Pancreas (tissue), 10 donors: ENCODE measurements around the gene GALNT7. TPM values are rescaled to one million over a fixed set of nuclear protein-coding genes. Genes with fewer than 3 reads are reported as not detected.

Experiments used
- ATAC-seq, 4 donors: fragments of 200-7000 bp; cut with Tn5 transposase; one replicate each; pipeline versions ENCODE4 v1.8.0 to v1.9.1; 2020; ENCODE audit warnings: mild to moderate bottlenecking in 4 of 4, moderate library complexity in 4 of 4
- DNase-seq, 6 donors: peaks; one replicate each; pipeline ENCODE4 v3.0.0-alpha.2; 2020
- FAIRE-seq: peaks from 2 replicates; lab custom pipeline; 2012; peaks lifted over from hg19 to GRCh38; lab: Jason Lieb, UNC
- H3K27ac ChIP-seq, 4 donors: fragments of 200-600 bp; sonication (generic); 1 replicate in 3 of 4; 2 replicates in 1 of 4; pipeline versions ENCODE4 v1.5.0 to v1.8.0; 2020
- H3K27me3 ChIP-seq, 4 donors: fragments of 200-600 bp; one replicate each; pipeline ENCODE4 v1.8.0; 2021
- H3K36me3 ChIP-seq, 3 donors: fragments of 200-600 bp; sonication (generic) in 1 of 3; one replicate each; pipeline versions ENCODE4 v1.5.0 to v1.8.0; 2020 to 2021
- H3K4me1 ChIP-seq, 3 donors: fragments of 200-600 bp; one replicate each; pipeline ENCODE4 v1.8.0; 2021
- H3K4me3 ChIP-seq, 4 donors: fragments of 200-600 bp; sonication (generic) in 2 of 4; one replicate each; pipeline versions ENCODE4 v1.5.0 to v1.8.0; 2020 to 2021
- H3K9me3 ChIP-seq, 4 donors: fragments of 200-600 bp; one replicate each; pipeline ENCODE4 v1.8.0; 2021
- CTCF ChIP-seq, 4 donors: fragments of 200-600 bp; sonication (generic) in 3 of 4; IDR thresholded peaks; one replicate each; pipeline versions ENCODE4 v1.5.0 to v1.8.0; 2021; ENCODE audit warnings: antibody characterized with exemption in 4 of 4
- WGBS, 2 donors: extraction: QIAGEN DNeasy Blood & Tissue Kit; methylation state at CpG; one replicate each; pipeline ENCODE4 v1.1.7; 2013; 5-methylcytosine and 5-hydroxymethylcytosine counted together
- intact Hi-C, 3 donors: fragments of 100-400 bp; cut with DNase I; formaldehyde crosslinking; loops; one replicate each; pipeline versions ENCODE4 v1.11.1 to v1.14.2; 2022
- polyA plus RNA-seq, 2 donors: library from polyadenylated mRNA; stranded (reverse); fragments of 200-250 nt; gene quantifications; one replicate each; pipeline ENCODE4 v1.2.3, GENCODE V29; 2013
- total RNA-seq, 6 donors: library from RNA; stranded (reverse); fragmentation: NEBNext Ultra II Directional in 4 of 6; extraction: Animal tissue kit (Norgen Biotek cat#: 25700) in 4 of 6; gene quantifications; one replicate each; pipeline versions ENCODE4 v1.2.1 to v1.2.4, GENCODE V29; 2021 to 2023
- donor health status: healthy with polysubstance abuse.
- donor health status: DM: no; HTN: no; CAD: no; lungs with moderate emphysema.
- donor health status: DM: no; HTN: no; CAD: no.
- donor health status: control.
- donor health status: control.
- donor health status: Bipolar disorder and iron deficiency.
- donor health status: DM: yes; HTN: yes; CAD: no.
- donor health status: DM: no; HTN: no; CAD: no.
- donor health status: DM: no; HTN: no; CAD: no.
- donor health status: DM: yes; HTN: yes; CAD: no.

Gene GALNT7
- total and polyA plus RNA-seq, 8 donors = 5.7 to 31.2 (median 23.0) TPM

GRCh38 chr4:173282256-173282562 is 113.6 kb downstream of the GALNT7 start:
- no peak for DNase-seq
- FAIRE-seq = no peak
- intact Hi-C loops = no loop called here
- Histone ChIP-seq H3K27ac (no peak overlapping the region), H3K4me1 (no peaks in the 10 kb centered on the region), H3K36me3 (no peaks in the 10 kb centered on the region), H3K4me3 (no peak overlapping the region), H3K9me3 (peaks cover 0 to 4% (median 0%) of the 10 kb centered on the region in 4 donors), H3K27me3 (no peaks in the 10 kb centered on the region)
- 91 to 92% methylated on average over 4 of the region's 4 CpGs for WGBS, 2 donors
- TF ChIP-seq CTCF (IDR thresholded peaks at IDR 0.05) = no peak
- ATAC-seq = no peak

GRCh38 chr4:173282626-173283025 is 114.0 kb downstream of the GALNT7 start:
- intact Hi-C loops = no loop called here
- H3K27ac ChIP-seq = no peak overlapping the region
- ATAC-seq (no peak), DNase-seq (no peak), FAIRE-seq (no peak)
- no peaks in the 10 kb centered on the region for H3K4me1 ChIP-seq
- peaks cover 0 to 4% (median 0%) of the 10 kb centered on the region in 4 donors for H3K9me3 ChIP-seq
- no peak overlapping the region for H3K4me3 ChIP-seq
- 75% methylated on average over 3 of the region's 3 CpGs for WGBS, 2 donors
- TF ChIP-seq CTCF (IDR thresholded peaks at IDR 0.05) = no peak
- no peaks in the 10 kb centered on the region for H3K27me3 ChIP-seq
- H3K36me3 ChIP-seq = no peaks in the 10 kb centered on the region

- intact Hi-C loops = no loop called here
- Histone ChIP-seq H3K27me3 (no peaks in the 10 kb centered on the region), H3K4me1 (no peaks in the 10 kb centered on the region), H3K27ac (no peak overlapping the region), H3K9me3 (peaks cover 0 to 4% (median 0%) of the 10 kb centered on the region in 4 donors), H3K4me3 (no peak overlapping the region), H3K36me3 (no peaks in the 10 kb centered on the region)
- FAIRE-seq = no peak
- no peak for DNase-seq
- ATAC-seq = no peak
- no peak for TF ChIP-seq CTCF (IDR thresholded peaks at IDR 0.05)
Observed at GRCh38 chr4:173284463-173284862, 115.9 kb downstream of the GALNT7 start.

GRCh38 chr4:173287486-173287885 is 118.9 kb downstream of the GALNT7 start:
- TF ChIP-seq CTCF (IDR thresholded peaks at IDR 0.05) = no peak
- H3K9me3 ChIP-seq = peaks cover 0 to 4% (median 0%) of the 10 kb centered on the region in 4 donors
- ATAC-seq (no peak), FAIRE-seq (no peak), DNase-seq (no peak)
- intact Hi-C loops = no loop called here
- no peaks in the 10 kb centered on the region for H3K4me1 ChIP-seq
- H3K27me3 ChIP-seq = no peaks in the 10 kb centered on the region
- 69 to 96% methylated on average over 2 of the region's 2 CpGs for WGBS, 2 donors
- no peak overlapping the region for H3K4me3 ChIP-seq
- H3K36me3 ChIP-seq = no peaks in the 10 kb centered on the region
- no peak overlapping the region for H3K27ac ChIP-seq

- H3K27me3 ChIP-seq = no peaks in the 10 kb centered on the region
- DNase-seq (peak in 1 of 6 donors; percentile 11), FAIRE-seq (no peak), ATAC-seq (peak in 2 of 4 donors; percentile 28 to 32)
- 72 to 80% methylated on average over 4 of the region's 4 CpGs for WGBS, 2 donors
- no peaks in the 10 kb centered on the region for H3K36me3 ChIP-seq
- H3K9me3 ChIP-seq = peaks cover 0 to 4% (median 0%) of the 10 kb centered on the region in 4 donors
- no peak overlapping the region for H3K4me3 ChIP-seq
- no peak overlapping the region for H3K27ac ChIP-seq
- intact Hi-C loops = no loop called here
- TF ChIP-seq CTCF (IDR thresholded peaks at IDR 0.05) = no peak
- H3K4me1 ChIP-seq = no peaks in the 10 kb centered on the region
Observed at GRCh38 chr4:173288296-173288695, 119.7 kb downstream of the GALNT7 start.
